NCI-H510A (cell line): ENCODE data around the gene HDAC8.

ENCODE experiments used
- DNase-seq: peaks from one replicate; lab custom pipeline; 2025; lab: John Stamatoyannopoulos, UW

Gene HDAC8

GRCh38 chrX:72294497-72294896 is 278.1 kb downstream of the HDAC8 start:
- no peak for DNase-seq

- DNase-seq: no peak
Observed at GRCh38 chrX:72282302-72282701, 290.3 kb downstream of the HDAC8 start.

- no peak for DNase-seq
Observed at GRCh38 chrX:72280321-72280845, 292.3 kb downstream of the HDAC8 start.
